ENCODE data around the gene SORCS2. TPM values are rescaled to one million over a fixed set of nuclear protein-coding genes. Genes with fewer than 3 reads are reported as not detected.

The SORCS2 gene
- total RNA-seq, 4 donors from 2014 or later, result 0.07 to 1.2 (median 0.11) TPM

DNA sequence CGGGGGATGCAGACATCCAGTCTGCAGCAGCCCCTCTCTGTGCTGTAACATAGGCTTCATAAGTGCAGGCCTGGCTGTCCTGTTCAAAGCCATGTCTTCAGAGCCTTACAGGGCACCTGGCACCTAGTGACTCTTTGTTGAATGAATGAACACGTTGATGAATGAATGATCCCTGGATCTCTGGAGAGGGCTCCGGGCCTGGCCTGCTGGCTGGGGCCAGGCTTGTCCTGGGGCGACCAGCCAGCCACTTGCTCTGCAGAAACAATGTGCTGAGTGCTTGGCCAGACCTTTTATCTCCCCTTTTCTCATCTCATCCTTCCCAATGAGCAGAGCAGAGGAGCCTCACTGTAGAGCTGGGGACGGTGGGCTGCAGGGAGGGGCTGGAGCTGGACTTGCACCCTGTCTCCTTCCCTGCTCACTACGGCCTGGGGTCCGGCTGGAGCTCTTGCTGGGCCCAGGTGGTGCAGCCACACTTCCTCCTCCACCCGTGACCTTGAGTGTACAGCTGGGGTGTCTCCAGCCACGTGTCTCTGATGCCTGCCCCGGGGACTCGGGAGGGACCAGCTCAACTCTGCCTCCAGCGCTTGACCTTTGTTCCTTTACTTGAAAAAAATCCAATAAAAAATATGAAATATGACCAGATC, 164.5 kb downstream of the SORCS2 start:
- H3K27ac ChIP-seq, result no peak overlapping the region
- H3K4me3 ChIP-seq, result no peak overlapping the region
- TF ChIP-seq CTCF (IDR thresholded peaks at IDR 0.05 in 4 of 5, conservative IDR thresholded peaks at IDR 0.05 in 1 of 5) (no peak), POLR2A (IDR thresholded peaks at IDR 0.05) (no peak)
- no peaks in the 10 kb centered on the region for H3K36me3 ChIP-seq
- DNase-seq (no peak), ATAC-seq (no peak)
- H3K27me3 ChIP-seq, result no peaks in the 10 kb centered on the region
- intact Hi-C loops (cut with DNase I; ENCODE audit: low total_unique reads) (no loop called here), in situ Hi-C loops (cut with MboI; ENCODE audit: low sequenced_read_pairs in 4 of 4) (no loop called here)
- peaks cover 0 to 3% of the 10 kb centered on the region in 2 donors for H3K4me1 ChIP-seq
- no peaks in the 10 kb centered on the region for H3K9me3 ChIP-seq

- TF ChIP-seq CTCF (IDR thresholded peaks at IDR 0.05 in 4 of 5, conservative IDR thresholded peaks at IDR 0.05 in 1 of 5) (no peak), POLR2A (IDR thresholded peaks at IDR 0.05) (no peak)
- Histone ChIP-seq H3K36me3 (no peaks in the 10 kb centered on the region), H3K9me3 (no peaks in the 10 kb centered on the region), H3K4me3 (no peak overlapping the region), H3K27me3 (no peaks in the 10 kb centered on the region), H3K4me1 (peaks cover 0 to 3% of the 10 kb centered on the region in 2 donors), H3K27ac (no peak overlapping the region)
- intact Hi-C loops (cut with DNase I; ENCODE audit: low total_unique reads) (no loop called here), in situ Hi-C loops (cut with MboI; ENCODE audit: low sequenced_read_pairs in 4 of 4) (no loop called here)
- DNase-seq (no peak), ATAC-seq (no peak)
These were observed 165.0 kb downstream of the SORCS2 start for GRCh38 chr4:7357323-7357722.

DNA sequence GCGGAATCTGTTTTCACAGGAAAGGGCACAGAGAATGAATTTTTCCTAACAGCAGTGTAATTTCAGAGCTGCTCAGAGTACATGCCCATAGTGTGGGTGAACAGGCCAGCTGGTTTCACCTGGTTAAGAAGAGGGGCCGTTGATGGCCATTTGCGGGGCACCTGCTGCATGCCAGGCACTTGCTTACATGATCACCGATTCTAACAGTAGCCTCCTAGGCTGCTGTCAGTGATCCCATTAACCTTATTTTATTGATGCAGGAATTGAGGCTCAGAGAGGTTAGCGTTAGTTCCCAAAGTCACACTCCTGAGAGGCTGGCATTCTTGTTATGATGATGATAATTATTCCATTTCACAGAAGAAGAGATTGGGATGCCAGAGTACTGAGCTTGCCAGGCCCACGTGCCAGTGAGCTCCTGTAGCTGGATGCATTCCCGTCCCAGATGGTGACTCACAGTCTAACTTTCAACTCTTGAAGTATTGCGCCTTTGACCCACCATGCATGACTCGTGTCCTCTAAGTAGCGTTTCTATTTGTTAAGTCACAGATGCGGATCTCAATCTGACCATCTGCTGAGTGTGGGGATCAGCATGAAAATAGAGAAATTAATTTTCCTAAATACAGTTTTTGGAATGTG, 165.9 kb downstream of the SORCS2 start:
- peak; percentile 61 to 71 for DNase-seq
- Histone ChIP-seq H3K9me3 (no peaks in the 10 kb centered on the region), H3K27ac (no peak overlapping the region), H3K4me1 (peaks cover 0 to 3% of the 10 kb centered on the region in 2 donors), H3K27me3 (no peaks in the 10 kb centered on the region), H3K36me3 (no peaks in the 10 kb centered on the region), H3K4me3 (no peak overlapping the region)
- intact Hi-C loops (cut with DNase I; ENCODE audit: low total_unique reads), result no loop called here
- in situ Hi-C loops (cut with MboI; ENCODE audit: low sequenced_read_pairs in 4 of 4), result no loop called here
- TF ChIP-seq POLR2A (IDR thresholded peaks at IDR 0.05) (no peak), CTCF (IDR thresholded peaks at IDR 0.05 in 4 of 5, conservative IDR thresholded peaks at IDR 0.05 in 1 of 5) (no peak)
- ATAC-seq, result peak; percentile 98

DNA sequence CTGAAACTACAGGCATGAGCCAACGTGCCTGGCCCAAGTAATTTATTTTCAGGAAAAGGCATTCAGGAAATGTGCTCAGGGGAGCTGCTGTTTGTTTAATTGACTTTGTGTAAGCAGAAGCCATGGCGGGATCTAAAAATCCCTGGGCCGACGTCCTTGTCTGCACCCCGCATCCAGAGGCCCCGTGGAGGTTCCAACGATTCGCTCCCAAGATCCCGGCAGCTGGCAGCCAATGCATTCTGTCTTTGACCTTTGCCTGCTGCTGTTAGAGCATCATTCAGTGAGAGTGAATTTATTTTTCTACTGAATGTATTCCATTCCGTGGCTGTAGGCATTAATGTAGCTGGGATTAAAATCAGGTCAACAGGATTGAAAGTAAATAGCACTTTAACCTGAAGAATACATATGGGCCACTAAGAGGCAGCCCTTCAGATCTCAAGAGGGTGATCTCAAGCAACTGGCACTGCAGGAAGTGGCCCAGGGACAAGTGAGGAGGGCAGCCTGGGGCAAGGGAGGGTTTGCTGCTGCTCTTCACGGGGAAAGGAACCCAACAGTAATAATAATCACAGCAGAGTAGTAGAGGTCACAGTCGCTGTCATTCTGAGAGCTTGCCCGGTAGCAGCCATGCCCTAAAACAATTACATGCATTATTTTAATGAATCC, 167.2 kb downstream of the SORCS2 start:
- no peak for DNase-seq
- intact Hi-C loops (cut with DNase I; ENCODE audit: low total_unique reads) (no loop called here), in situ Hi-C loops (cut with MboI; ENCODE audit: low sequenced_read_pairs in 4 of 4) (no loop called here)
- no peak overlapping the region for H3K4me3 ChIP-seq
- no peaks in the 10 kb centered on the region for H3K36me3 ChIP-seq
- H3K27ac ChIP-seq, result no peak overlapping the region
- H3K9me3 ChIP-seq, result no peaks in the 10 kb centered on the region
- no peak for ATAC-seq
- H3K27me3 ChIP-seq, result no peaks in the 10 kb centered on the region
- H3K4me1 ChIP-seq, result peaks cover 0 to 3% of the 10 kb centered on the region in 2 donors
- TF ChIP-seq POLR2A (IDR thresholded peaks at IDR 0.05) (no peak), CTCF (IDR thresholded peaks at IDR 0.05 in 4 of 5, conservative IDR thresholded peaks at IDR 0.05 in 1 of 5) (no peak)

Measured in gastrocnemius medialis (tissue), 4 donors.